ENCODE results near the gene AEBP2.
"Not testable (repeated sequence)": the region's sequence is repeated elsewhere in the genome, so short reads cannot be mapped to it uniquely, and the experiment has no call there.

Gene AEBP2

GRCh38 chr12:19461999-19462398, 22.7 kb downstream of the AEBP2 start:
- H3K27ac ChIP-seq: no peak overlapping the region
- TF ChIP-seq, protein P1, sequence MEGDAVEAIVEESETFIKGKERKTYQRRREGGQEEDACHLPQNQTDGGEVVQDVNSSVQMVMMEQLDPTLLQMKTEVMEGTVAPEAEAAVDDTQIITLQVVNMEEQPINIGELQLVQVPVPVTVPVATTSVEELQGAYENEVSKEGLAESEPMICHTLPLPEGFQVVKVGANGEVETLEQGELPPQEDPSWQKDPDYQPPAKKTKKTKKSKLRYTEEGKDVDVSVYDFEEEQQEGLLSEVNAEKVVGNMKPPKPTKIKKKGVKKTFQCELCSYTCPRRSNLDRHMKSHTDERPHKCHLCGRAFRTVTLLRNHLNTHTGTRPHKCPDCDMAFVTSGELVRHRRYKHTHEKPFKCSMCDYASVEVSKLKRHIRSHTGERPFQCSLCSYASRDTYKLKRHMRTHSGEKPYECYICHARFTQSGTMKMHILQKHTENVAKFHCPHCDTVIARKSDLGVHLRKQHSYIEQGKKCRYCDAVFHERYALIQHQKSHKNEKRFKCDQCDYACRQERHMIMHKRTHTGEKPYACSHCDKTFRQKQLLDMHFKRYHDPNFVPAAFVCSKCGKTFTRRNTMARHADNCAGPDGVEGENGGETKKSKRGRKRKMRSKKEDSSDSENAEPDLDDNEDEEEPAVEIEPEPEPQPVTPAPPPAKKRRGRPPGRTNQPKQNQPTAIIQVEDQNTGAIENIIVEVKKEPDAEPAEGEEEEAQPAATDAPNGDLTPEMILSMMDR (IDR thresholded peaks at IDR 0.05): no peak
- no peak for TF ChIP-seq ZFX (IDR thresholded peaks at IDR 0.05; ENCODE audit: borderline replicate concordance)

GRCh38 chr12:19462406-19462805, 23.1 kb downstream of the AEBP2 start:
- TF ChIP-seq, protein P1 (IDR thresholded peaks at IDR 0.05): no peak
- no peak for TF ChIP-seq ZFX (IDR thresholded peaks at IDR 0.05; ENCODE audit: borderline replicate concordance)

DNA sequence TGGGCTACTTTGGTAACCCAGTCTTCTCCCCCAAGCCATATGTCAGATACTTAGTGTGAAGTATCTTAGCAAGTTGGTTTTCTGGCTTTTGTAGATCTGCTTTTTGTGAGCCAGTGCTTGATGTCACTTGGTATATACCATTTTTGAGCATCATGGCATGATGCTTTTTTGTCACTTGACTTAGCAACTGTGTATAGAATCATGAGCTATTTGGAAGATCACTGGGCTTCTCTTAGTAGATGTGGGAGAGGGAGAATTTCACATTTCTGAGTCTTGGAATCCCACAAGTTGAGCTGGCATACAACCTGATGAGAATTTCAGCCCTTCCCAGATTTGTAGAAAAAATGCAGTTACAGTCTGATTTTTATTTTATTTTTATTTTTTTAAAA, 24.9 kb downstream of the AEBP2 start:
- H3K27ac ChIP-seq: no peak overlapping the region
- no peak for TF ChIP-seq ZFX (IDR thresholded peaks at IDR 0.05; ENCODE audit: borderline replicate concordance)
- TF ChIP-seq, protein P1 (IDR thresholded peaks at IDR 0.05): no peak

More at GRCh38 chr12:19462406-19462805, 23.1 kb downstream of the AEBP2 start:
- no peak overlapping the region for H3K27ac ChIP-seq

DNA sequence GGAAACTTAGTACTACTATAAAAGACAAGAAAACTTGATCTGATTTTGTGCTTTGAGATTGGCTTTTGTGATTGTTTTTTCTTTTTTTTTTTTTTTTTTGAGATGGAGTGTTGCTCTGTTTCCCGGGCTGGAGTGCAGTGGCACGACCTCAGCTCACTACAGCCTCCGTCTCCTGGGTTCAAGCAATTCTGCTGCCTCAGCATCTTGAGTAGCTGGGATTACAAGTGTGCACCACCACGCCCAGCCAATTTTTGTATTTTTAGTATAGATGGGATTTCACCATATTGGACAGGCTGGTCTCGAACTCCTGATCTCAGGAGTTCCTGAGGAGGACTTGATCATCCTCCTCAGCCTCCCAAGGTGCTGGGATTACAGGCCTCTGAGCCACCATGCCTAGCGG, 26.4 kb downstream of the AEBP2 start:
- TF ChIP-seq ZFX (IDR thresholded peaks at IDR 0.05; ENCODE audit: borderline replicate concordance): no peak
- TF ChIP-seq, protein P1 (IDR thresholded peaks at IDR 0.05): no peak

DNA sequence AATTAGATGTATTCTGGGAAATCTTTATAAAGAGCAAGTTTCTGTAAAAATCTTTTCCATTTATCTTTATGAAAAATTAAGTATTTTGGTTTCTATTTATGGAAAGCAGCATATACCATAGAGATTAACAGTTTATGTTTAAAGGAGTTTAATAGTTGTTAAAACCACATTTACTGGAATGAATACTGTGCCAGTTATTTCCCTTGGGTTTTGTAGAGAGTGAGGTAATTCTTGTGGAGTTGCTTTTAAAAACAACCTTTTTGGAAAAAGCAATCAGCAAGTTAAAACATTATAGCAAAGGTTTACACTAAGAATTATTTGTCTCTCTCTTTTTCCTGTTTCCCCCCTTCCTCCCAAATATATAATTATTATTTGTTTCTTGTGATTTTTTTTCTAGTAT, 34.9 kb downstream of the AEBP2 start:
- no peak overlapping the region for H3K27ac ChIP-seq
- no peak for TF ChIP-seq ZFX (IDR thresholded peaks at IDR 0.05; ENCODE audit: borderline replicate concordance)
- TF ChIP-seq, protein P1 (IDR thresholded peaks at IDR 0.05): no peak

More for the DNA sequence above, 26.4 kb downstream of the AEBP2 start:
- H3K27ac ChIP-seq: no peak overlapping the region

DNA sequence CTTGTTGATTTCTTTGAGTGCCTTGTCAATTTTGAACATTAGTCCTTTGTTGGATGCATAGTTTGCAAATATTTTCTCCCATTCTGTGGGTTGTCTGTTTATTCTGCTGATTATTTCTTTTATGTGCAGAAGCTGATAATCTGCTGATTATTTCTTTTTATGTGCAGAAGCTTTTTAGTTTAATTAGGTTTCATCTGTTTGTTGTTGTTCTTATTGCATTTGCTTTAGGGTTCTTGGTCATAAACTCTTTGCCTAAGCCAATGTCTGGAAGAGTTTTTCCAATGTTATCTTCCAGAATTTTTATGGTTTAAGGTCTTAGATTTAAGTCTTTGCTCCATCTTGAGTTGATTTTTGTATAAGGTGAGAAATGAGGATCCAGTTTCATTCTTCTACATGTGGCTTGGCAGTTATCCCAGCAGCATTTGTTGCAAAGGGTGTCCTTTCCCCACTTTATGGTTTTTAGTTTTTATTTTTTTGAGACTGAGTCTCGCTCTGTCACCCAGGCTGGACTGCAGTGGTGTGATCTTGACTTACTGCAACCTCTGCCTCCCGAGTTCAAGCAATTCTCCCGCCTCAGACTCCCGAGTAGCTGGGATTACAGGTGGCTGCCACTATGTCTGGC, 36.7 kb downstream of the AEBP2 start:
- not testable (repeated sequence) for H3K27ac ChIP-seq

- no peak overlapping the region for H3K27ac ChIP-seq
- TF ChIP-seq, protein P1 (IDR thresholded peaks at IDR 0.05): no peak
- TF ChIP-seq ZFX (IDR thresholded peaks at IDR 0.05; ENCODE audit: borderline replicate concordance): no peak
Measured at GRCh38 chr12:19477071-19477470, 37.8 kb downstream of the AEBP2 start.

GRCh38 chr12:19480459-19480858, 41.2 kb downstream of the AEBP2 start:
- no peak overlapping the region for H3K27ac ChIP-seq
- TF ChIP-seq, protein P1 (IDR thresholded peaks at IDR 0.05): no peak
- TF ChIP-seq ZFX (IDR thresholded peaks at IDR 0.05; ENCODE audit: borderline replicate concordance): no peak
